D721Med (cell line): ENCODE data around the gene SHF.
A peak's percentile ranks its signal among the peaks of the same experiment; 100 is the strongest.

Experiments used
- DNase-seq: peaks from one replicate; pipeline ENCODE4 v3.0.0; 2011; ENCODE audit warnings: low spot score; ENCODE audit not compliant: insufficient read length
- FAIRE-seq: peaks from 2 replicates; lab custom pipeline; 2011; peaks lifted over from hg19 to GRCh38; lab: Jason Lieb, UNC
- CTCF ChIP-seq: IDR thresholded peaks from 2 replicates; pipeline ENCODE4 v1.5.1; 2012; ENCODE audit warnings: mild to moderate bottlenecking, control low read depth; ENCODE audit not compliant: insufficient read depth; ENCODE audit errors: missing control alignments

SHF gene

GRCh38 chr15:45132844-45133560 is 54.8 kb downstream of the SHF start:
- DNase-seq (no peak), FAIRE-seq (no peak)
- no peak for TF ChIP-seq CTCF

GRCh38 chr15:45131510-45131909 is 56.3 kb downstream of the SHF start:
- FAIRE-seq, result no peak
- no peak for DNase-seq
- TF ChIP-seq CTCF, result no peak

- TF ChIP-seq CTCF, result no peak
- DNase-seq (no peak), FAIRE-seq (no peak)
These were observed 57.3 kb downstream of the SHF start for GRCh38 chr15:45130291-45131000.

- TF ChIP-seq CTCF, result no peak
- no peak for DNase-seq
- FAIRE-seq, result no peak
These were observed 58.1 kb downstream of the SHF start, which contains the start of the genes DUOX1 and DUOXA1 for GRCh38 chr15:45129651-45130129. Gene DUOX1, plus strand, starts transcription at chr15:45129994. Its CDS starts 1,973 bp downstream, at chr15:45131967. Gene DUOXA1, minus strand, starts transcription at chr15:45129879. Its CDS starts 6,865 bp downstream, at chr15:45123014.

GRCh38 chr15:45128971-45129639 is 58.7 kb downstream of the SHF start:
- FAIRE-seq, result no peak
- TF ChIP-seq CTCF, result no peak
- DNase-seq, result no peak

GRCh38 chr15:45126535-45127158 is 61.1 kb downstream of the SHF start:
- no peak for FAIRE-seq
- TF ChIP-seq CTCF, result peak; percentile 75
- no peak for DNase-seq
